ENCODE results near the gene NUMB.

The NUMB gene

GRCh38 chr14:73263606-73264005 lies 194.7 kb downstream of the NUMB start:
- no peak for TF ChIP-seq CTCF (IDR thresholded peaks at IDR 0.05; ENCODE audit: borderline replicate concordance, insufficient read depth, low read depth, low read length)
- H3K4me3 ChIP-seq (ENCODE audit: low read depth, low read length), result no peak overlapping the region

- no peak for TF ChIP-seq CTCF (IDR thresholded peaks at IDR 0.05; ENCODE audit: borderline replicate concordance, insufficient read depth, low read depth, low read length)
- H3K4me3 ChIP-seq (ENCODE audit: low read depth, low read length), result no peak overlapping the region
These were observed 195.7 kb downstream of the NUMB start for GRCh38 chr14:73262427-73263183.

- no peak for TF ChIP-seq CTCF (IDR thresholded peaks at IDR 0.05; ENCODE audit: borderline replicate concordance, insufficient read depth, low read depth, low read length)
These were observed 196.6 kb downstream of the NUMB start for GRCh38 chr14:73261520-73262426.

GRCh38 chr14:73261075-73261474 lies 197.3 kb downstream of the NUMB start:
- no peak for TF ChIP-seq CTCF (IDR thresholded peaks at IDR 0.05; ENCODE audit: borderline replicate concordance, insufficient read depth, low read depth, low read length)
- H3K4me3 ChIP-seq (ENCODE audit: low read depth, low read length), result no peak overlapping the region

More at GRCh38 chr14:73261520-73262426, 196.6 kb downstream of the NUMB start:
- H3K4me3 ChIP-seq (ENCODE audit: low read depth, low read length), result no peak overlapping the region

- no peak overlapping the region for H3K4me3 ChIP-seq (ENCODE audit: low read depth, low read length)
- TF ChIP-seq CTCF (IDR thresholded peaks at IDR 0.05; ENCODE audit: borderline replicate concordance, insufficient read depth, low read depth, low read length), result no peak
These were observed 197.8 kb downstream of the NUMB start for GRCh38 chr14:73260574-73260973.

GRCh38 chr14:73259837-73260236 lies 198.5 kb downstream of the NUMB start:
- no peak overlapping the region for H3K4me3 ChIP-seq (ENCODE audit: low read depth, low read length)
- TF ChIP-seq CTCF (IDR thresholded peaks at IDR 0.05; ENCODE audit: borderline replicate concordance, insufficient read depth, low read depth, low read length), result no peak
